Measurements from ENCODE around the gene SMAD6. TPM values are rescaled to one million over a fixed set of nuclear protein-coding genes. Genes with fewer than 3 reads are reported as not detected.
A peak's percentile ranks its signal among the peaks of the same experiment; 100 is the strongest.

SMAD6 gene
- total RNA-seq = 62.4 TPM

GRCh38 chr15:66702035-66702786 lies at the start of gene SMAD6:
Gene SMAD6, plus strand, starts transcription at chr15:66702236. Its CDS starts 1,023 bp downstream, at chr15:66703259.
- DNase-seq (ENCODE audit: low spot score) (peak; percentile 97), ATAC-seq (peak; percentile 84)
- intact Hi-C loops (cut with DNase I) = loop anchor here (2.0 to 5.0 kb wide), 3 partner anchors 70 to 149 kb away; no protein-coding TSS in a partner anchor

GRCh38 chr15:66652806-66653205 lies 49.2 kb upstream of the SMAD6 start:
- intact Hi-C loops (cut with DNase I) = no loop called here
- DNase-seq (ENCODE audit: low spot score) (no peak), ATAC-seq (no peak)

GRCh38 chr15:66653398-66653797 lies 48.6 kb upstream of the SMAD6 start:
- no peak for ATAC-seq

GRCh38 chr15:66653852-66654251 lies 48.2 kb upstream of the SMAD6 start:
- intact Hi-C loops (cut with DNase I) = no loop called here
- ATAC-seq (no peak), DNase-seq (ENCODE audit: low spot score) (no peak)

More at GRCh38 chr15:66653398-66653797, 48.6 kb upstream of the SMAD6 start:
- intact Hi-C loops (cut with DNase I) = no loop called here
- DNase-seq (ENCODE audit: low spot score) = no peak

- intact Hi-C loops (cut with DNase I) = no loop called here
- no peak for DNase-seq (ENCODE audit: low spot score)
- peak; percentile 5 for ATAC-seq
Observed at GRCh38 chr15:66654361-66654738, 47.7 kb upstream of the SMAD6 start.

- peak; percentile 66 for DNase-seq (ENCODE audit: low spot score)
- ATAC-seq = peak; percentile 25
- intact Hi-C loops (cut with DNase I) = no loop called here
Observed at GRCh38 chr15:66654739-66655375, 47.2 kb upstream of the SMAD6 start.

GRCh38 chr15:66655511-66655910 lies 46.5 kb upstream of the SMAD6 start:
- ATAC-seq (peak; percentile 16), DNase-seq (ENCODE audit: low spot score) (no peak)
- intact Hi-C loops (cut with DNase I) = no loop called here

GRCh38 chr15:66655997-66656396 lies 46.0 kb upstream of the SMAD6 start:
- no peak for DNase-seq (ENCODE audit: low spot score)
- no peak for ATAC-seq
- intact Hi-C loops (cut with DNase I) = no loop called here

- ATAC-seq (peak; percentile 3), DNase-seq (ENCODE audit: low spot score) (no peak)
- intact Hi-C loops (cut with DNase I) = no loop called here
Observed at GRCh38 chr15:66657185-66658020, 44.6 kb upstream of the SMAD6 start.

- intact Hi-C loops (cut with DNase I) = no loop called here
- ATAC-seq (peak; percentile 21), DNase-seq (ENCODE audit: low spot score) (no peak)
Observed at GRCh38 chr15:66658044-66658443, 44.0 kb upstream of the SMAD6 start.

- DNase-seq (ENCODE audit: low spot score) = no peak
- intact Hi-C loops (cut with DNase I) = no loop called here
- ATAC-seq = no peak
Observed at GRCh38 chr15:66658855-66659254, 43.2 kb upstream of the SMAD6 start.

GRCh38 chr15:66659384-66659783 lies 42.7 kb upstream of the SMAD6 start:
- ATAC-seq = no peak
- intact Hi-C loops (cut with DNase I) = no loop called here
- DNase-seq (ENCODE audit: low spot score) = no peak

- intact Hi-C loops (cut with DNase I) = no loop called here
- DNase-seq (ENCODE audit: low spot score) (no peak), ATAC-seq (peak; percentile 35)
Observed at GRCh38 chr15:66661432-66662096, 40.5 kb upstream of the SMAD6 start.

- intact Hi-C loops (cut with DNase I) = no loop called here
- no peak for DNase-seq (ENCODE audit: low spot score)
- no peak for ATAC-seq
Observed at GRCh38 chr15:66662522-66662921, 39.5 kb upstream of the SMAD6 start.

GRCh38 chr15:66663664-66664063 lies 38.4 kb upstream of the SMAD6 start:
- intact Hi-C loops (cut with DNase I) = no loop called here
- DNase-seq (ENCODE audit: low spot score) (no peak), ATAC-seq (no peak)

GRCh38 chr15:66670175-66670574 lies 31.9 kb upstream of the SMAD6 start:
- intact Hi-C loops (cut with DNase I) = no loop called here
- DNase-seq (ENCODE audit: low spot score) = no peak
- ATAC-seq = no peak

GRCh38 chr15:66670762-66671580 lies 31.1 kb upstream of the SMAD6 start:
- ATAC-seq = no peak
- intact Hi-C loops (cut with DNase I) = no loop called here
- DNase-seq (ENCODE audit: low spot score) = no peak

- intact Hi-C loops (cut with DNase I) = no loop called here
- DNase-seq (ENCODE audit: low spot score) = no peak
- no peak for ATAC-seq
Observed at GRCh38 chr15:66672867-66673266, 29.2 kb upstream of the SMAD6 start.

All from sciatic nerve (tissue), 2 donors.